ENCODE results near the gene AREL1.

GRCh38 chr14:74650927-74651686 lies 61.8 kb downstream of the AREL1 start:
- no peak for TF ChIP-seq REST (IDR thresholded peaks at IDR 0.05; ENCODE audit: insufficient replicate concordance, low read depth)
- no peak for TF ChIP-seq POLR2AphosphoS5 (IDR thresholded peaks at IDR 0.05; ENCODE audit: low read depth)
- TF ChIP-seq CTCF (IDR thresholded peaks at IDR 0.05; ENCODE audit: insufficient read depth, low read length), result no peak
- no peak for TF ChIP-seq GABPA (IDR thresholded peaks at IDR 0.05; ENCODE audit: low read depth)
- TF ChIP-seq SPI1 (IDR thresholded peaks at IDR 0.05; ENCODE audit: borderline replicate concordance, low read depth), result no peak
